Measurements from ENCODE around the gene TBC1D8. TPM values are rescaled to one million over a fixed set of nuclear protein-coding genes. Genes with fewer than 3 reads are reported as not detected.
A peak's percentile ranks its signal among the peaks of the same experiment; 100 is the strongest.

TBC1D8 gene
- total and polyA plus RNA-seq, 2 of the 13 experiments (the other 11 are each of a cell fraction or from before 2014, with no cell fraction given): 45.1 to 95.4 TPM

GRCh38 chr2:101007415-101008345 lies 143.5 kb downstream of the TBC1D8 start (continued):
- TF ChIP-seq ZSCAN29 (CRISPR knock-in tag; conservative IDR thresholded peaks at IDR 0.05): 0 out of 2 replicates have a peak, but pooled peaks have one; percentile 28
- peak; percentile 56 for TF ChIP-seq RBFOX2 (IDR thresholded peaks at IDR 0.05; ENCODE audit: low read depth, low read length)
- no peak for TF ChIP-seq EED (CRISPR knock-in tag; IDR thresholded peaks at IDR 0.05)
- TF ChIP-seq RBM22 (optimal IDR thresholded peaks at IDR 0.05; ENCODE audit: low read length): peak; percentile 99
- TF ChIP-seq POLR2AphosphoS2 (IDR thresholded peaks at IDR 0.05; ENCODE audit: low read depth, low read length): 0 out of 2 replicates have a peak, but pooled peaks have one; percentile 39
- TF ChIP-seq TRIM24 (CRISPR knock-in tag; IDR thresholded peaks at IDR 0.05): no peak
- no peak for TF ChIP-seq ZKSCAN8 (CRISPR knock-in tag; IDR thresholded peaks at IDR 0.05; ENCODE audit: borderline replicate concordance)
- TF ChIP-seq ZBTB39 (CRISPR knock-in tag; IDR thresholded peaks at IDR 0.05): no peak
- TF ChIP-seq AGO2 (optimal IDR thresholded peaks at IDR 0.05; ENCODE audit: low read depth, low read length): peak; percentile 90
- TF ChIP-seq ZNF329 (CRISPR knock-in tag; IDR thresholded peaks at IDR 0.05; ENCODE audit: low read depth): no peak
- 0 out of 2 replicates have a peak, but pooled peaks have one; percentile 36 for TF ChIP-seq NR0B2 (CRISPR knock-in tag; IDR thresholded peaks at IDR 0.05)
- 0 out of 2 replicates have a peak, but pooled peaks have one; percentile 55 for TF ChIP-seq ZNF446 (CRISPR knock-in tag; IDR thresholded peaks at IDR 0.05)
- TF ChIP-seq TOPORS (CRISPR knock-in tag; IDR thresholded peaks at IDR 0.05): no peak
- TF ChIP-seq MYPOP (CRISPR knock-in tag; IDR thresholded peaks at IDR 0.05): no peak

All from HepG2 (cell line).